Measurements from ENCODE around the gene DYRK4.

The DYRK4 gene

DNA sequence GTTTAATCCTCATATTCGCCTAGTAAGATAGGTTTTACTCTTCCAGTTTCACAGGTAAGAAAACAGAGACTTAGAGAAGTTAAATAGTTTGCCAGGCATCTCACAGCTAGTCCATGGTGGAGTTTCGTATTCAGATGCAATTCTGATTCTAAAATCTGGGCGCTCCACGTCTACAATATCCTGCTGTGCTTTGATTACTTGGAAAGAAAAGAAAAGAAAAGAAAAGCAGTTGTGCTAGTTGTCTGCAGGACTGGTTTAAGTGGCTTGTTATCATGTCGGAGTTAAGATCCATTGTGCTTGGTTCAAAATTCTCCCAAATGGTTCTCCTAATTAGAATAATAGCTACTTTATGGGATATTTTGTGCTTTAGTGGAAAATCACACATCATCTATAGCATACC, 68.3 kb downstream of the DYRK4 start:
- no peak for DNase-seq

DNA sequence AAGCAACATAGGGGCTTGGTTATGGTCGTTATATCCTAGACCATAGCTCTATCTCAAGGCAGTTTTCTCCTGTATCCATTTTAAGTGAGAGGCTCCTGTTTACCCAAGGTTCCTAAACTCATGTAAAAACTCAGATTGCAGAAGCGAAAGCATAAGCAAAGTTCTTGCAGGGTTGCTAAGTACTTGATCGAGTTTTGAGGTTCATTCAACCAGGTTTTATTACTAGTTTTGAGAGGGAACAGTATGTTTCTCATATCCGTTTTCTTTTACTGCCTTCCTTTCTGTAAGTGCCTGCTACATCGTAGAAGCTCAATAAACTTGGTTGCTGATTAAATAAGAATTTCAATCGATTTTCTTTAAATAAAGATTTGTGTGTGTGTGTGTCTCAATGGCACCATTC, 81.7 kb downstream of the DYRK4 start:
- no peak for DNase-seq

DNA sequence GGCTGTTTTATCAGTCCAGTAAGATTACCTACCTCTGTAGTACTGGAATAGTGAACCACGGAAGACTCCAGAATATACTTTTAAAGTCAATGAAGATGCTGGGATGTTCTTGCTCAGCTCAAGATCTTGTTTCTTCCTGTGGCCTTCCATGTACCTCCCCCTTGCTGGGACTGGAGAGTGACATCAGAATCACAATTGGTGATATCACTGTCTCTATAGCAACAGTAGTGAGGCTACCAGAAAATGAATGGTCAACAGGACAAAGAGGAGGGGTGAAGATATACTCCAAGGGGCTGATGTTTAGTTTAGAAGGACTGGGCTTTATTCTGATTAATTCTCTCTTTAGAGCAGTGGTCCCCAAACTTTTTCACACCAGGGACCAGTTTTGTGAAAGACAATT, 83.0 kb downstream of the DYRK4 start:
- DNase-seq, result no peak

DNA sequence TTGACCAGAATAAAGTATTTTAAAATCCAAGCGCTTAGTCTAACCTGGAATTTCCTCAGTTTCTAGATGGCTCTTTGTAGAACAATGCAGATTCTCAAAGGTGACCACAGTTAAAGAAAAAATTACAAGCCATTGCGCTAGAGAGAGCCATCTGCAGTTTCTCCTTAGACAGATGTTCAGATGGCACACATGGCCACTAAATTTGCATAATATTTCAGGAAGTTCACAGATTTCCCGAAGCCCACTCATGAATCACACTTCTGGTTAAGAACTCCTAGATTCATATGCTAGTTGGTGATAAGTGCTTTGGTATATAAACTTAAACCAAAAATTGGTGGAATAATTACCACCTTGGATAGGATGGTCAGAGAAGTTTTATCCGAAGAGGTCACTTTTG, 86.1 kb downstream of the DYRK4 start:
- DNase-seq, result no peak

DNA sequence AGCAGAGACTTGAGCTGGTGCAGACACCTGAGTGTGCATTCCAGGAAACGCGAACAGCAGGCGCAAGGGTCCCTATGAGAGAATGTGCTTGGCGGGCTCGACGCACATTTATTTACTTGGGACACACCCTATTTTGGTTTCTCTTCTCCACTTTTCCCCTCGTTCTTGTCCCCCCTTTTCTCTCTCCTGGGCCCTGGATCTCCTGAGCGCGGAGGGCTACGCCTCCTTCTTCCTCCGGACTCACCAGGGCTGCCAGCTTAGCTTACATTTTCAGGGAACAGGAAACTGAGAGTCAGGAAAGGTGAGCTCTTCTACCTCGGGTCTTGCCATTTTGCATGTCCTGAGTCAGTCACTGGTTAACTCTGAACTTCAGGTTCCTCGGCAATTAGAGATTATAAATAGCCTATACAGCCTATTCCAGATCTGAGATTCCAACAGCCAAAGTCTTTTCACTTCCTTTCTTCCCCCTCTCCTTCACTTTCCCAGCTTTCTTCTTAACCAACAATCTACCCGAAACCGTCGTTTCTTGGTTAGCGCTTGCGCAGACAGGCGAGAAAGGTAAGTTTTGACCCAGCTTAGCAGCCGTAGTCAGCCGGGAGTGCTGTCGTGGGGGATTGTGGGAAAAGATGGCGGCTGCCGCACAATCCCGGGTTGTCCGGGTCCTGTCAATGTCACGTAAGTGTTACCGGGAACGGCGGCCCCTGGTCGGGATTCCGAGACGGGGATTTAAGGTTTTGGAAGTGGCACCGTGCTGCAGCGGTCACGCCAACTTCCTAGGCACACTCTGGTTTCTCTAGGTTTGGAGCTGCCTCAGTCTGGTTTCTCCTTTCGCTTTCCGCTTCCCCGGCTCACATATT, 86.7 kb downstream of the DYRK4 start, which contains the start of the genes AKAP3 and NDUFA9:
Gene AKAP3, minus strand, starts transcription at position 551 of the 857 bp plus-strand sequence. CDS start 10,855 bp downstream, outside the sequence.
Gene NDUFA9, plus strand, starts transcription at position 614 of the 857 bp plus-strand sequence. Its CDS starts 13 bp downstream, at position 627.
- DNase-seq, result peak; percentile 87

DNA sequence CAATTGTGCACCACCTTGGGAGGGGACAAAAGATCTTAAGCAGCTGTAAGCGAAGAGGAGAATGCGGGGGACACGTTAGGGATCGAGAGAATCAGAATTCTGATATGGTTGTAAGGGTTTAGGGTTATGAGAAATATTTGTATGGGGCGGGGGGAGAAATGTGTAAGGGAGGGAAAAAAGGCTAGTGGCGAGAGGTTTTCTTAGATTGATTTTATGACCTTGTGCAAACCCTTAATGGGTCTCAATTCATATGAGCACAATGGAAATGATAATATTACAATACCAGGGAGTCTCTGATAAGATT, 87.3 kb downstream of the DYRK4 start:
- DNase-seq, result no peak

DNA sequence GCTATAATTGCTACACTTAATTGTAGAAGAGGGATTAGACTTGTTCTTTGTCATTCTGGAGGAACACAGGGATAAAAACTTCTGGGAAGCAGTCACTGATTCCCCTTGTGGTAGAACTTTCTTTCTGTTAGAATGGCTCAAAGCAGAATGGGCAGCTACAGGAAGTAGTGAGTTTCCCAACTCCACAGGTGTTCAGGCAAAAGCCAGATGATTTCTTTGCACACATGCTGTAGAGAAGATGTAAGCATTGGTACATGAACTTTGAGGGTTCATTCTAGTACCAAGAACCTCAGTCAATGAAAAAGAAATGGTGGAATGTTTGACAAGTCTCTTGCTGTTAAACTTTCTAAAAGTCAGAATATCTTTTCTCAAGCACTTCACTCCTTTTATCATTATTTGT, 91.2 kb downstream of the DYRK4 start:
- no peak for DNase-seq

DNA sequence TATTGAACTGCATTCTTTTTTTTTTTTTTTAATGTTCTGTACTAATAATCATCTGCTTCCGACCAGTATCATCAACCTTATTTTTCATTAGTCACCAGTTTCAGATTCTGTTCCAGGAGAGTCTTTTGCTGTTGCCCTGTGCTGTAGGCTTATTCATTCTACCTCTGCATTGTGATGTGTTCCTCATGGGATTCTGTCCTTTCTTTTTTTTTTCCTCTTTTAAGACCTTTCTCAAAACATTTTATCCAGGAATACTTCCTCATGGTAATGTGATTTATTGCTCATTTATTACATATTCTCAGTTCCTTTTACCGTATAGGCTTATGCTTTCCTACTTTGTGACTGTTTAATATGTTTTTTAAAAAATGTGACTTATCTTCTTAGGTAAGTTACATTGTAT, 91.7 kb downstream of the DYRK4 start:
- DNase-seq, result no peak

Data from activated CD4-positive, alpha-beta T cell treated with anti-CD3 and anti-CD28 coated beads, Interleukin-2, amount 50 U/mL, for 16 hours (primary cell).